Measurements from ENCODE around the gene C1QTNF9B. TPM values are rescaled to one million over a fixed set of nuclear protein-coding genes. Genes with fewer than 3 reads are reported as not detected.
A peak's percentile ranks its signal among the peaks of the same experiment; 100 is the strongest.

C1QTNF9B gene
- total and polyA plus RNA-seq, 2 of the 13 experiments (the other 11 are each of a cell fraction or from before 2014, with no cell fraction given): not detected

DNA sequence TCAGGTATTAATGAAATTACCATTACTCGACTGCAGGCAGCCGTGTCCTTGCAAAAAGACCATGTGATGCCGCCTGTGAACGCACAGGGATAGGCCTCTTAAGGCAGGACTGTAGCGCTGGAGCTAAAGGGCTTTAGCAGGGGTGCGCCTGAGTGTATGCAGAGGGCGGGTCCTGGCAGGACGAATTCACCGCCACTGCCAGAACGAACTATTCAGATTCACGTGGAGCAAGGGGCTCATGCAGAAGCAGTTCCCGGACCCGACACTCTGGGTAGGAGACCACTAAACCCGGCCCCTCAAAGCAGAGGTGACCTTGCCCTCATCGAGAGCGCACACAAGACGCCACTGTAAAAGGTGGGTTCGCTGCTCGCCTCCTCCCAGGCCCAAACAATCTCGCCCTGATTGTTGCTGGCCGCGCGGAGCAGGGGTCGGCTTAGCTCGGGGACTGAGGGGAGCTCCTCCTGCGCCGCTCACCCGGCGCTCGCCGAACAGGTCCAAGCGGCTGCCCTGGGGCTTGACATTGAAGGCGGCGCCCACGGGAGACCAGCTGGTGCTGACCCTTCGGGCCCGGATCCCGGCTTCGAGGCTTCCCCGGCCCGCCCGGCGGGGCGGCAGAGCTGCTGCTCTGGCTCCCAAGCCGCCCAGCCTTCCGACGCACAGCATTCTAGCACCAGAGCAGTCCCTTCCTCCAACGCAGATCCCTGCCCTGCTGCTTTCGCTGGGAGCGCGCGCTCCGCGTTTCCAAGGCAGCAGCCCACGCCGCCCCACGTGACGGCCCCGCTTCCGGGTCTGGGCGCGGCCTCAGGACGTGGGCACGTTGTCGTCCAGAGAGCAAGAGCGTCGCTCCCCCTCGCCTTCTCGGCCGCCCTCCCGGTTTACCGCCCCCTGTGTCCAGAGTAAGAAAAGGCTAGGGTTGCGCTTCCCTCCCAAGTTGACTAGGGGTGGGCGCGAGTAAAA is 8.4 kb downstream of the C1QTNF9B start, which contains the start of gene MIPEP (continued):
- TF ChIP-seq, protein P1, sequence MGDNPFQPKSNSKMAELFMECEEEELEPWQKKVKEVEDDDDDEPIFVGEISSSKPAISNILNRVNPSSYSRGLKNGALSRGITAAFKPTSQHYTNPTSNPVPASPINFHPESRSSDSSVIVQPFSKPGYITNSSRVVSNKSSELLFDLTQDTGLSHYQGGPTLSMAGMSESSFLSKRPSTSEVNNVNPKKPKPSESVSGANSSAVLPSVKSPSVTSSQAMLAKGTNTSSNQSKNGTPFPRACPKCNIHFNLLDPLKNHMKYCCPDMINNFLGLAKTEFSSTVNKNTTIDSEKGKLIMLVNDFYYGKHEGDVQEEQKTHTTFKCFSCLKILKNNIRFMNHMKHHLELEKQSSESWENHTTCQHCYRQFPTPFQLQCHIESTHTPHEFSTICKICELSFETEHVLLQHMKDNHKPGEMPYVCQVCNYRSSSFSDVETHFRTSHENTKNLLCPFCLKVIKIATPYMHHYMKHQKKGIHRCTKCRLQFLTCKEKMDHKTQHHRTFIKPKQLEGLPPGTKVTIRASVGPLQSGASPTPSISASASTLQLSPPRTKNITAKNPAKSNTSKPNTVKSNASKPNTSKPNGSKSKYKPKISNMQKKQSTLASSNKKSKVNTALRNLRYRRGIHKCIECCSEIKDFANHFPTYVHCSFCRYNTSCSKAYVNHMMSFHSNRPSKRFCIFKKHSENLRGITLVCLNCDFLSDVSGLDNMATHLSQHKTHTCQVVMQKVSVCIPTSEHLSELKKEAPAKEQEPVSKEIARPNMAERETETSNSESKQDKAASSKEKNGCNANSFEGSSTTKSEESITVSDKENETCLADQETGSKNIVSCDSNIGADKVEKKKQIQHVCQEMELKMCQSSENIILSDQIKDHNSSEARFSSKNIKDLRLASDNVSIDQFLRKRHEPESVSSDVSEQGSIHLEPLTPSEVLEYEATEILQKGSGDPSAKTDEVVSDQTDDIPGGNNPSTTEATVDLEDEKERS (CRISPR knock-in tag; IDR thresholded peaks at IDR 0.05): peak; percentile 68; the same call in 1 of the 2 replicates
- no peak for TF ChIP-seq SMARCC2 (IDR thresholded peaks at IDR 0.05)
- TF ChIP-seq MED1 (CRISPR knock-in tag; IDR thresholded peaks at IDR 0.05): peak; percentile 63; the same call in 1 of the 2 replicates
- peak; percentile 39 to 42; a peak in 1 of 4 replicates for TF ChIP-seq POLR2A (IDR thresholded peaks at IDR 0.05; ENCODE audit: insufficient read depth in 1 of 2, low read depth in 2 of 2, low read length in 2 of 2)
- TF ChIP-seq HNF1B (CRISPR knock-in tag; IDR thresholded peaks at IDR 0.05): peak; percentile 85
- peak; percentile 61; the same call in 1 of the 2 replicates for TF ChIP-seq CBX5 (CRISPR knock-in tag; IDR thresholded peaks at IDR 0.05; ENCODE audit: borderline replicate concordance)
- peak; percentile 79 for TF ChIP-seq HNRNPLL (IDR thresholded peaks at IDR 0.05; ENCODE audit: low read depth, low read length, poor library complexity, severe bottlenecking)
- no peak for TF ChIP-seq PCBP1 (IDR thresholded peaks at IDR 0.05; ENCODE audit: borderline replicate concordance, low read depth, low read length)
- TF ChIP-seq ZSCAN12 (CRISPR knock-in tag; IDR thresholded peaks at IDR 0.05): no peak
- peak; percentile 100 for TF ChIP-seq ARID4A (CRISPR knock-in tag; IDR thresholded peaks at IDR 0.05; ENCODE audit: borderline replicate concordance)
- TF ChIP-seq ZNF343 (CRISPR knock-in tag; IDR thresholded peaks at IDR 0.05): 0 out of 2 replicates have a peak, but pooled peaks have one; percentile 56
- TF ChIP-seq CBFB (CRISPR knock-in tag; IDR thresholded peaks at IDR 0.05): peak; percentile 96
- TF ChIP-seq CEBPG (CRISPR knock-in tag; IDR thresholded peaks at IDR 0.05): peak; percentile 9; the same call in 1 of the 2 replicates
- TF ChIP-seq, protein P2, sequence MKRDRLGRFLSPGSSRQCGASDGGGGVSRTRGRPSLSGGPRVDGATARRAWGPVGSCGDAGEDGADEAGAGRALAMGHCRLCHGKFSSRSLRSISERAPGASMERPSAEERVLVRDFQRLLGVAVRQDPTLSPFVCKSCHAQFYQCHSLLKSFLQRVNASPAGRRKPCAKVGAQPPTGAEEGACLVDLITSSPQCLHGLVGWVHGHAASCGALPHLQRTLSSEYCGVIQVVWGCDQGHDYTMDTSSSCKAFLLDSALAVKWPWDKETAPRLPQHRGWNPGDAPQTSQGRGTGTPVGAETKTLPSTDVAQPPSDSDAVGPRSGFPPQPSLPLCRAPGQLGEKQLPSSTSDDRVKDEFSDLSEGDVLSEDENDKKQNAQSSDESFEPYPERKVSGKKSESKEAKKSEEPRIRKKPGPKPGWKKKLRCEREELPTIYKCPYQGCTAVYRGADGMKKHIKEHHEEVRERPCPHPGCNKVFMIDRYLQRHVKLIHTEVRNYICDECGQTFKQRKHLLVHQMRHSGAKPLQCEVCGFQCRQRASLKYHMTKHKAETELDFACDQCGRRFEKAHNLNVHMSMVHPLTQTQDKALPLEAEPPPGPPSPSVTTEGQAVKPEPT (CRISPR knock-in tag; IDR thresholded peaks at IDR 0.05; ENCODE audit: low read depth): 0 out of 2 replicates have a peak, but pooled peaks have one; percentile 46
- TF ChIP-seq SIX4 (CRISPR knock-in tag; IDR thresholded peaks at IDR 0.05): peak; percentile 48; the same call in 1 of the 2 replicates
- TF ChIP-seq, protein P3, sequence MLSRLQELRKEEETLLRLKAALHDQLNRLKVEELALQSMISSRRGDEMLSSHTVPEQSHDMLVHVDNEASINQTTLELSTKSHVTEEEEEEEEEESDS (CRISPR knock-in tag; IDR thresholded peaks at IDR 0.05; ENCODE audit: borderline replicate concordance): no peak
- peak; percentile 96 for TF ChIP-seq PHF20 (CRISPR knock-in tag; IDR thresholded peaks at IDR 0.05)

Measured in HepG2 (cell line).